Panc1 (cell line): ENCODE measurements around the gene ARID4B.

Experiments
- POLR2AphosphoS5 ChIP-seq: IDR thresholded peaks from 2 replicates; pipeline ENCODE4 v1.6.1; 2012; ENCODE audit warnings: mild to moderate bottlenecking, low read depth, low read length, moderate library complexity
- REST ChIP-seq, 2 experiments: IDR thresholded peaks; 2 replicates each; pipeline ENCODE4 v1.6.1; 2011 to 2012; ENCODE audit warnings: low read depth in 2 of 2, control low read depth in 1 of 2, low read length in 1 of 2, mild to moderate bottlenecking in 1 of 2, moderate library complexity in 1 of 2; ENCODE audit not compliant: insufficient read depth in 1 of 2
- TF ChIP-seq, protein P1 (sequence below): fragments of 450-650 bp; IDR thresholded peaks from 2 replicates; pipeline ENCODE4 v1.5.1; 2017; ENCODE audit warnings: mild to moderate bottlenecking

- TF ChIP-seq, protein P1, sequence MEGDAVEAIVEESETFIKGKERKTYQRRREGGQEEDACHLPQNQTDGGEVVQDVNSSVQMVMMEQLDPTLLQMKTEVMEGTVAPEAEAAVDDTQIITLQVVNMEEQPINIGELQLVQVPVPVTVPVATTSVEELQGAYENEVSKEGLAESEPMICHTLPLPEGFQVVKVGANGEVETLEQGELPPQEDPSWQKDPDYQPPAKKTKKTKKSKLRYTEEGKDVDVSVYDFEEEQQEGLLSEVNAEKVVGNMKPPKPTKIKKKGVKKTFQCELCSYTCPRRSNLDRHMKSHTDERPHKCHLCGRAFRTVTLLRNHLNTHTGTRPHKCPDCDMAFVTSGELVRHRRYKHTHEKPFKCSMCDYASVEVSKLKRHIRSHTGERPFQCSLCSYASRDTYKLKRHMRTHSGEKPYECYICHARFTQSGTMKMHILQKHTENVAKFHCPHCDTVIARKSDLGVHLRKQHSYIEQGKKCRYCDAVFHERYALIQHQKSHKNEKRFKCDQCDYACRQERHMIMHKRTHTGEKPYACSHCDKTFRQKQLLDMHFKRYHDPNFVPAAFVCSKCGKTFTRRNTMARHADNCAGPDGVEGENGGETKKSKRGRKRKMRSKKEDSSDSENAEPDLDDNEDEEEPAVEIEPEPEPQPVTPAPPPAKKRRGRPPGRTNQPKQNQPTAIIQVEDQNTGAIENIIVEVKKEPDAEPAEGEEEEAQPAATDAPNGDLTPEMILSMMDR: peak; percentile 96
- TF ChIP-seq POLR2AphosphoS5 (no peak), REST (IDR thresholded peaks at IDR 0.05; ENCODE audit: insufficient read depth in 1 of 2, low read depth in 2 of 2, low read length in 1 of 2) (no peak)
Measured at GRCh38 chr1:235253219-235253962, 74.6 kb downstream of the ARID4B start.
